Endothelial cell of umbilical vein (primary cell): Measurements from ENCODE around the gene RSPRY1. TPM values are rescaled to one million over a fixed set of nuclear protein-coding genes. Genes with fewer than 3 reads are reported as not detected.

Experiments
- BruUV-seq: library from RNA; stranded (reverse); fragments of 400-500 nt; replicated peaks from 2 replicates; lab custom pipeline; 2021; lab: Mats Ljungman, UMichigan
- CTCF ChIA-PET: fragments of 300-600, 350-600 bp; sonication (Branson Sonifier 250); formaldehyde crosslinking; loops from one replicate; lab custom pipeline; 2021; ENCODE audit warnings: antibody characterized with exemption, inconsistent platforms; lab: Charles Lee
- POLR2A ChIA-PET: fragments of 300-600, 350-600 bp; sonication (Branson Sonifier 250); formaldehyde crosslinking; loops from one replicate; lab custom pipeline; 2021; ENCODE audit warnings: antibody characterized with exemption, inconsistent platforms; lab: Charles Lee
- DNase-seq: peaks from one replicate; pipeline ENCODE4 v3.0.0-alpha.2; 2011; ENCODE audit warnings: low read depth, low spot score
- FAIRE-seq: peaks from 2 replicates; lab custom pipeline; 2011; peaks lifted over from hg19 to GRCh38; lab: Jason Lieb, UNC
- H2AFZ ChIP-seq: 2 replicates; pipeline ENCODE4 v1.6.0; 2012; ENCODE audit warnings: low read depth, low read length, control low read depth, inconsistent platforms
- H3K27ac ChIP-seq: 2 replicates; pipeline ENCODE4 v1.5.1; 2011; ENCODE audit warnings: low read depth, mild to moderate bottlenecking, control low read depth, low read length, moderate library complexity; ENCODE audit not compliant: insufficient read depth
- H3K27me3 ChIP-seq, 2 experiments: 2 replicates each; pipeline versions ENCODE4 v1.6.0 to v1.6.1; 2011; ENCODE audit warnings: low read length in 2 of 2, mixed read lengths in 1 of 2; ENCODE audit not compliant: control insufficient read depth in 2 of 2, insufficient read depth in 2 of 2
- H3K36me3 ChIP-seq, 2 experiments: 2 replicates in 1 of 2; 3 replicates in 1 of 2; pipeline ENCODE4 v1.5.1; 2011; ENCODE audit warnings: low read length in 2 of 2, mild to moderate bottlenecking in 1 of 2, moderate library complexity in 1 of 2; ENCODE audit not compliant: control insufficient read depth in 2 of 2, insufficient read depth in 2 of 2; ENCODE audit errors: extremely low read depth in 1 of 2
- H3K4me1 ChIP-seq: 3 replicates; pipeline ENCODE4 v1.5.1; 2011; ENCODE audit warnings: mild to moderate bottlenecking, low read length; ENCODE audit not compliant: control insufficient read depth, insufficient read depth; ENCODE audit errors: extremely low read depth
- H3K4me2 ChIP-seq: 2 replicates; pipeline ENCODE4 v1.6.1; 2011; ENCODE audit warnings: low read length, control low read depth, mixed read lengths; ENCODE audit not compliant: insufficient read depth
- H3K4me3 ChIP-seq, 3 experiments: fragments of 200-600 bp in 1 of 3; sonication (generic), shearing (Covaris generic) in 1 of 3; replicated peaks in 1 of 3; 2 replicates each; pipeline ENCODE4 v1.5.1; 2011 to 2016; ENCODE audit warnings: control low read depth in 3 of 3, low read length in 3 of 3, mild to moderate bottlenecking in 2 of 3, inconsistent platforms in 1 of 3, low read depth in 1 of 3, moderate library complexity in 1 of 3; ENCODE audit not compliant: insufficient read depth in 1 of 3
- H3K79me2 ChIP-seq: 2 replicates; pipeline ENCODE4 v1.6.0; 2012; ENCODE audit warnings: low read length, inconsistent platforms; ENCODE audit not compliant: control insufficient read depth, insufficient read depth
- H3K9ac ChIP-seq: replicated peaks from 2 replicates; pipeline ENCODE3; 2011; ENCODE audit warnings: low read length, control low read depth; ENCODE audit not compliant: insufficient read depth; ENCODE audit errors: extremely low read depth
- H3K9me1 ChIP-seq: replicated peaks from 3 replicates; pipeline ENCODE4 v1.6.0; 2011; ENCODE audit warnings: mild to moderate bottlenecking, low read length; ENCODE audit not compliant: control insufficient read depth, insufficient read depth; ENCODE audit errors: extremely low read depth
- H3K9me3 ChIP-seq: replicated peaks from 2 replicates; pipeline ENCODE4 v1.5.1; 2012; ENCODE audit warnings: low read length, inconsistent platforms; ENCODE audit not compliant: control insufficient read depth, insufficient read depth
- H4K20me1 ChIP-seq: replicated peaks from 2 replicates; pipeline ENCODE3; 2011; ENCODE audit warnings: mild to moderate bottlenecking, low read length; ENCODE audit not compliant: control insufficient read depth, insufficient read depth; ENCODE audit errors: extremely low read depth
- CTCF ChIP-seq, 2 donors: IDR thresholded peaks; 1 replicate in 1 of 2; 2 replicates in 1 of 2; pipeline ENCODE4 v1.5.1; 2011; ENCODE audit warnings: low read length in 2 of 2, mild to moderate bottlenecking in 2 of 2, moderate library complexity in 2 of 2, control low read depth in 1 of 2, inconsistent platforms in 1 of 2, low read depth in 1 of 2; ENCODE audit not compliant: insufficient read depth in 1 of 2; ENCODE audit errors: extremely low read depth in 1 of 2
- EZH2 ChIP-seq: IDR thresholded peaks from 2 replicates; pipeline ENCODE4 v1.6.1; 2012; ENCODE audit warnings: borderline replicate concordance, low read depth, mild to moderate bottlenecking, moderate library complexity, low read length, inconsistent platforms; ENCODE audit not compliant: severe bottlenecking
- FOS ChIP-seq: IDR thresholded peaks from 2 replicates; pipeline ENCODE4 v1.6.1; 2011; ENCODE audit warnings: mild to moderate bottlenecking, low read length, moderate library complexity, borderline replicate concordance; ENCODE audit not compliant: insufficient read depth
- GATA2 ChIP-seq: IDR thresholded peaks from 2 replicates; pipeline ENCODE4 v1.7.0; 2011; ENCODE audit warnings: low read depth, mild to moderate bottlenecking, moderate library complexity, mixed read lengths, low read length; ENCODE audit not compliant: insufficient read length, insufficient read depth
- JUN ChIP-seq: IDR thresholded peaks from 2 replicates; pipeline ENCODE4 v1.6.1; 2011; ENCODE audit warnings: borderline replicate concordance, low read depth; ENCODE audit not compliant: insufficient read length, insufficient read depth
- MYC ChIP-seq: IDR thresholded peaks from one replicate; pipeline ENCODE4 v1.6.1; 2011; ENCODE audit warnings: mild to moderate bottlenecking, low read depth, low read length
- POLR2A ChIP-seq: IDR thresholded peaks from 2 replicates; pipeline ENCODE4 v1.6.1; 2012; ENCODE audit warnings: low read depth, mild to moderate bottlenecking, control low read depth, low read length
- POLR2AphosphoS5 ChIP-seq: IDR thresholded peaks from 2 replicates; pipeline ENCODE4 v1.6.1; 2012; ENCODE audit warnings: low read depth, mild to moderate bottlenecking, control low read depth, low read length, moderate library complexity; ENCODE audit not compliant: insufficient read depth
- dilution Hi-C: fragments of 300-500 bp; cut with MboI; formaldehyde crosslinking; loops from one replicate; pipeline ENCODE4 v1.15.0; 2019; ENCODE audit warnings: low sequenced_read_pairs; ENCODE audit not compliant: extremely low pct_ligation_motif_present
- intact Hi-C: fragments of 100-400 bp; cut with micrococcal nuclease; formaldehyde crosslinking; loops from one replicate; pipeline ENCODE4 v1.10.0; 2022
- polyA plus RNA-seq, 4 experiments: library from polyadenylated mRNA; depleted of rRNA in 3 of 4; stranded (reverse) in 3 of 4; unstranded in 1 of 4; fragments of >200 nt; gene quantifications; 2 replicates each; pipeline versions ENCODE4 v1.2.1 to v1.2.3, GENCODE V29; 2011 to 2012; ENCODE audit warnings: missing spikeins in 1 of 4
- total RNA-seq: library from RNA; stranded (reverse); gene quantifications from 2 replicates; pipeline ENCODE4 v1.2.3, GENCODE V29; 2021

Gene RSPRY1
- total and polyA plus RNA-seq, 2 donors (not counting 3 experiments of a cell fraction or from before 2014, with no cell fraction given): 28.5 to 55.1 TPM

- TF ChIP-seq GATA2 (no peak), POLR2AphosphoS5 (peak; percentile 22), EZH2 (no peak)
- Histone ChIP-seq H3K4me3 (peak overlapping the region; percentile 63 to 81 (median 75)), H3K27me3 (no peaks in the 10 kb centered on the region), H3K4me1 (peaks cover 28% of the 10 kb centered on the region), H3K4me2 (peak overlapping the region; percentile 85), H4K20me1 (no peaks in the 10 kb centered on the region), H3K9ac (peak overlapping the region; percentile 98), H2AFZ (peak overlapping the region; percentile 38), H3K27ac (peak overlapping the region; percentile 89), H3K36me3 (peaks cover 0 to 3% of the 10 kb centered on the region in 2 experiments), H3K9me3 (no peaks in the 10 kb centered on the region), H3K9me1 (no peaks in the 10 kb centered on the region), H3K79me2 (peaks cover 88% of the 10 kb centered on the region)
- FAIRE-seq: peak; percentile 62
- BruUV-seq: TSS peak; percentile 64
- POLR2A ChIA-PET: interaction anchor here (0.7 kb wide), 1 partner anchor 9 kb away, joined by 3 read pairs; no protein-coding TSS in a partner anchor
- intact Hi-C loops: loop anchor here (5.0 kb wide), 2 partner anchors 97 to 232 kb away; partner anchors contain the start of gene PLLP
- dilution Hi-C loops: no loop called here
- no peak for DNase-seq
- CTCF ChIA-PET: interaction anchor here (0.9 to 2.4 kb wide), 4 partner anchors 9 to 114 kb away, joined by 4 to 10 read pairs (median 6); partner anchors contain the start of gene CPNE2
Observed at GRCh38 chr16:57185446-57185944, 634 bp upstream of the RSPRY1 start.

- Histone ChIP-seq H3K4me3 (peak overlapping the region; percentile 88 to 95 (median 89)), H3K27ac (peak overlapping the region; percentile 87), H3K9me1 (no peaks in the 10 kb centered on the region), H3K4me1 (peaks cover 40% of the 10 kb centered on the region), H3K9ac (peak overlapping the region; percentile 97), H3K4me2 (peak overlapping the region; percentile 95), H3K36me3 (peaks cover 0 to 3% of the 10 kb centered on the region in 2 experiments), H4K20me1 (no peaks in the 10 kb centered on the region), H3K79me2 (peaks cover 89% of the 10 kb centered on the region), H2AFZ (peak overlapping the region; percentile 41), H3K27me3 (no peaks in the 10 kb centered on the region), H3K9me3 (no peaks in the 10 kb centered on the region)
- ChIA-PET POLR2A (interaction anchor here (0.9 kb wide), 1 partner anchor 59 kb away, joined by 3 read pairs; the partner anchor contains the start of gene ARL2BP), CTCF (interaction anchor here (0.6 to 2.4 kb wide), 4 partner anchors 94 to 265 kb away, joined by 3 to 10 read pairs (median 4); partner anchors contain the start of gene CPNE2)
- BruUV-seq: no TSS peak
- dilution Hi-C loops: no loop called here
- peak; percentile 58 for FAIRE-seq
- intact Hi-C loops: loop anchor here (1.0 to 5.0 kb wide), 10 partner anchors 7 to 580 kb away; partner anchors contain the start of genes ARL2BP, CPNE2 and PLLP
- peak; percentile 56 for DNase-seq
- TF ChIP-seq POLR2AphosphoS5 (no peak), MYC (no peak), JUN (no peak), POLR2A (no peak), FOS (no peak), CTCF (IDR thresholded peaks at IDR 0.05; ENCODE audit: extremely low read depth in 1 of 2, insufficient read depth in 1 of 2, low read depth in 1 of 2, low read length in 2 of 2) (no peak)
Observed at GRCh38 chr16:57186872-57187854, 1.0 kb downstream of the RSPRY1 start.
